ENCODE results near the gene HS1BP3.

Gene HS1BP3

GRCh38 chr2:20633001-20633400 lies 17.9 kb downstream of the HS1BP3 start:
- ATAC-seq (replicated peaks): no peak

GRCh38 chr2:20632446-20632990 lies 18.4 kb downstream of the HS1BP3 start:
- Mint-ChIP-seq H3K4me3 (no peak overlapping the region), H3K27ac (no peak overlapping the region), H3K9me3 (no peaks in the 10 kb centered on the region), H3K36me3 (ENCODE audit: insufficient read depth) (peaks cover 7% of the 10 kb centered on the region), H3K27me3 (no peaks in the 10 kb centered on the region), H3K4me1 (ENCODE audit: low read depth in 2 of 2) (peaks cover 4 to 8% of the 10 kb centered on the region in 2 donors)
- no peak for DNase-seq
- ATAC-seq (replicated peaks): no peak

More at GRCh38 chr2:20633001-20633400, 17.9 kb downstream of the HS1BP3 start:
- Mint-ChIP-seq H3K4me3 (no peak overlapping the region), H3K36me3 (ENCODE audit: insufficient read depth) (peaks cover 7% of the 10 kb centered on the region), H3K27me3 (no peaks in the 10 kb centered on the region), H3K4me1 (ENCODE audit: low read depth in 2 of 2) (peaks cover 4 to 8% of the 10 kb centered on the region in 2 donors), H3K27ac (no peak overlapping the region), H3K9me3 (no peaks in the 10 kb centered on the region)
- no peak for DNase-seq

GRCh38 chr2:20631617-20632307 lies 19.1 kb downstream of the HS1BP3 start:
- no peaks in the 10 kb centered on the region for H3K27me3 Mint-ChIP-seq
- peaks cover 7% of the 10 kb centered on the region for H3K36me3 Mint-ChIP-seq (ENCODE audit: insufficient read depth)
- DNase-seq: no peak
- peaks cover 4 to 8% of the 10 kb centered on the region in 2 donors for H3K4me1 Mint-ChIP-seq (ENCODE audit: low read depth in 2 of 2)
- no peak overlapping the region for H3K4me3 Mint-ChIP-seq
- no peak for ATAC-seq (replicated peaks)
- H3K27ac Mint-ChIP-seq: no peak overlapping the region
- H3K9me3 Mint-ChIP-seq: no peaks in the 10 kb centered on the region

- DNase-seq (no peak), ATAC-seq (replicated peaks) (no peak)
- peak overlapping the region; percentile 41 to 53 for H3K27ac Mint-ChIP-seq
- no peaks in the 10 kb centered on the region for H3K9me3 Mint-ChIP-seq
- peaks cover 7% of the 10 kb centered on the region for H3K36me3 Mint-ChIP-seq (ENCODE audit: insufficient read depth)
- no peak overlapping the region for H3K4me3 Mint-ChIP-seq
- peaks cover 4 to 10% of the 10 kb centered on the region in 2 donors for H3K4me1 Mint-ChIP-seq (ENCODE audit: low read depth in 2 of 2)
- no peaks in the 10 kb centered on the region for H3K27me3 Mint-ChIP-seq
These were observed 19.9 kb downstream of the HS1BP3 start for GRCh38 chr2:20630967-20631366.

- H3K9me3 Mint-ChIP-seq: no peaks in the 10 kb centered on the region
- peaks cover 4 to 6% of the 10 kb centered on the region in 2 donors for H3K4me1 Mint-ChIP-seq (ENCODE audit: low read depth in 2 of 2)
- H3K27ac Mint-ChIP-seq: no peak overlapping the region
- ATAC-seq (replicated peaks) (no peak), DNase-seq (no peak)
- H3K4me3 Mint-ChIP-seq: no peak overlapping the region
- H3K36me3 Mint-ChIP-seq (ENCODE audit: insufficient read depth): peaks cover 7% of the 10 kb centered on the region
- no peaks in the 10 kb centered on the region for H3K27me3 Mint-ChIP-seq
These were observed 21.2 kb downstream of the HS1BP3 start for GRCh38 chr2:20629581-20630171.

GRCh38 chr2:20629181-20629580 lies 21.7 kb downstream of the HS1BP3 start:
- H3K36me3 Mint-ChIP-seq (ENCODE audit: insufficient read depth): peaks cover 7% of the 10 kb centered on the region
- peaks cover 4 to 6% of the 10 kb centered on the region in 2 donors for H3K4me1 Mint-ChIP-seq (ENCODE audit: low read depth in 2 of 2)
- H3K27ac Mint-ChIP-seq: peak overlapping the region in 1 of 2 donors; percentile 35
- ATAC-seq (replicated peaks) (no peak), DNase-seq (no peak)
- H3K4me3 Mint-ChIP-seq: no peak overlapping the region
- no peaks in the 10 kb centered on the region for H3K27me3 Mint-ChIP-seq
- no peaks in the 10 kb centered on the region for H3K9me3 Mint-ChIP-seq

GRCh38 chr2:20627712-20628380 lies 23.1 kb downstream of the HS1BP3 start:
- Mint-ChIP-seq H3K9me3 (no peaks in the 10 kb centered on the region), H3K4me3 (no peak overlapping the region), H3K27ac (peak overlapping the region in 1 of 2 donors; percentile 41), H3K27me3 (no peaks in the 10 kb centered on the region), H3K4me1 (ENCODE audit: low read depth in 2 of 2) (peaks cover 4% of the 10 kb centered on the region in 2 donors), H3K36me3 (ENCODE audit: insufficient read depth) (peaks cover 7% of the 10 kb centered on the region)
- DNase-seq (no peak), ATAC-seq (replicated peaks) (no peak)

GRCh38 chr2:20626698-20627513 lies 24.0 kb downstream of the HS1BP3 start:
- DNase-seq: no peak
- ATAC-seq (replicated peaks): no peak
- Mint-ChIP-seq H3K27ac (no peak overlapping the region), H3K4me1 (ENCODE audit: low read depth in 2 of 2) (peaks cover 3 to 4% of the 10 kb centered on the region in 2 donors), H3K9me3 (no peaks in the 10 kb centered on the region), H3K36me3 (ENCODE audit: insufficient read depth) (peaks cover 9% of the 10 kb centered on the region), H3K27me3 (no peaks in the 10 kb centered on the region), H3K4me3 (no peak overlapping the region)

- ATAC-seq (replicated peaks) (no peak), DNase-seq (no peak)
- Mint-ChIP-seq H3K36me3 (ENCODE audit: insufficient read depth) (peaks cover 14% of the 10 kb centered on the region), H3K4me1 (ENCODE audit: low read depth in 2 of 2) (peaks cover 0 to 3% of the 10 kb centered on the region in 2 donors), H3K9me3 (no peaks in the 10 kb centered on the region), H3K27me3 (no peaks in the 10 kb centered on the region), H3K27ac (no peak overlapping the region), H3K4me3 (no peak overlapping the region)
These were observed 24.6 kb downstream of the HS1BP3 start for GRCh38 chr2:20626392-20626697.

- no peaks in the 10 kb centered on the region for H3K27me3 Mint-ChIP-seq
- no peak overlapping the region for H3K4me3 Mint-ChIP-seq
- H3K4me1 Mint-ChIP-seq (ENCODE audit: low read depth in 2 of 2): peaks cover 0 to 3% of the 10 kb centered on the region in 2 donors
- peaks cover 20% of the 10 kb centered on the region for H3K36me3 Mint-ChIP-seq (ENCODE audit: insufficient read depth)
- no peak for DNase-seq
- no peak overlapping the region for H3K27ac Mint-ChIP-seq
- no peaks in the 10 kb centered on the region for H3K9me3 Mint-ChIP-seq
- no peak for ATAC-seq (replicated peaks)
These were observed 25.2 kb downstream of the HS1BP3 start for GRCh38 chr2:20625491-20626391.

GRCh38 chr2:20624884-20625485 lies 25.9 kb downstream of the HS1BP3 start:
- H3K4me1 Mint-ChIP-seq (ENCODE audit: low read depth in 2 of 2): peaks cover 0 to 7% of the 10 kb centered on the region in 2 donors
- no peak overlapping the region for H3K4me3 Mint-ChIP-seq
- no peaks in the 10 kb centered on the region for H3K9me3 Mint-ChIP-seq
- no peak for ATAC-seq (replicated peaks)
- no peak for DNase-seq
- H3K27me3 Mint-ChIP-seq: no peaks in the 10 kb centered on the region
- H3K36me3 Mint-ChIP-seq (ENCODE audit: insufficient read depth): peaks cover 23% of the 10 kb centered on the region
- no peak overlapping the region for H3K27ac Mint-ChIP-seq

- DNase-seq (no peak), ATAC-seq (replicated peaks) (no peak)
- no peak overlapping the region for H3K27ac Mint-ChIP-seq
- H3K4me1 Mint-ChIP-seq (ENCODE audit: low read depth in 2 of 2): peaks cover 0 to 7% of the 10 kb centered on the region in 2 donors
- H3K9me3 Mint-ChIP-seq: no peaks in the 10 kb centered on the region
- H3K36me3 Mint-ChIP-seq (ENCODE audit: insufficient read depth): peaks cover 23% of the 10 kb centered on the region
- no peak overlapping the region for H3K4me3 Mint-ChIP-seq
- no peaks in the 10 kb centered on the region for H3K27me3 Mint-ChIP-seq
These were observed 26.6 kb downstream of the HS1BP3 start for GRCh38 chr2:20624156-20624883.
